ENCODE results near the gene UBE2I. TPM values are rescaled to one million over a fixed set of nuclear protein-coding genes. Genes with fewer than 3 reads are reported as not detected.

Gene UBE2I
- total RNA-seq, 1 donor from 2014 or later, result 210 TPM

Other genes starting within 250 kb of the UBE2I start
- gene SSTR5, start 236.9 kb upstream of the UBE2I start, total RNA-seq, result not detected in 2 replicates
- not detected in 2 replicates for gene C1QTNF8, start 213.4 kb upstream of the UBE2I start, total RNA-seq
- 0.32 and 0.66 TPM in 2 replicates for gene CACNA1H, start 156.5 kb upstream of the UBE2I start, total RNA-seq
- not detected in 2 replicates for gene TPSG1, start 84.4 kb upstream of the UBE2I start, total RNA-seq
- not detected in 2 replicates for gene TPSB2, start 79.5 kb upstream of the UBE2I start, total RNA-seq
- not detected in 2 replicates for gene TPSAB1, start 68.9 kb upstream of the UBE2I start, total RNA-seq
- not detected in 2 replicates for gene TPSD1, start 53.6 kb upstream of the UBE2I start, total RNA-seq
- 0.18 and 0.66 TPM in 2 replicates for gene BAIAP3, start 24.0 kb downstream of the UBE2I start, total RNA-seq
- 43.3 and 44.4 TPM in 2 replicates for gene TSR3, start 42.2 kb downstream of the UBE2I start, total RNA-seq
- 26.0 and 34.6 TPM in 2 replicates for gene GNPTG, start 42.3 kb downstream of the UBE2I start, total RNA-seq
- gene UNKL, start 105.1 kb downstream of the UBE2I start, total RNA-seq, result 31.2 and 31.7 TPM in 2 replicates
- 14.8 and 16.4 TPM in 2 replicates for gene UQCC4, start 111.1 kb downstream of the UBE2I start, total RNA-seq
- gene PERCC1, start 121.4 kb downstream of the UBE2I start, total RNA-seq, result not detected in 2 replicates
- 1.4 and 2.2 TPM in 2 replicates for gene CCDC154, start 134.9 kb downstream of the UBE2I start, total RNA-seq
- gene CLCN7, start 165.4 kb downstream of the UBE2I start, total RNA-seq, result 51.9 and 53.9 TPM in 2 replicates
- not detected in 2 replicates for gene PTX4, start 179.3 kb downstream of the UBE2I start, total RNA-seq
- gene TELO2, start 183.7 kb downstream of the UBE2I start, total RNA-seq, result 61.4 and 61.9 TPM in 2 replicates
- gene TMEM204, start 224.0 kb downstream of the UBE2I start, total RNA-seq, result 39.4 and 40.3 TPM in 2 replicates

Data from T-helper 2 cell treated with Interferon-gamma antibody and Interleukin-4, amounts not matched to agents 100 ng/mL and 5 ng/mL, for 36 hours (primary cell).